GM06990 (cell line): ENCODE data around the gene EHD2.

ENCODE experiments used
- DNase-seq: peaks from one replicate; pipeline ENCODE4 v3.0.0-alpha.2; 2011; ENCODE audit not compliant: insufficient read length; ENCODE audit errors: extremely low read depth
- H3K27me3 ChIP-seq: replicated peaks from 2 replicates; pipeline ENCODE4 v1.6.0; 2011; ENCODE audit warnings: low read length; ENCODE audit not compliant: control insufficient read depth, insufficient read depth
- H3K36me3 ChIP-seq: 2 replicates; pipeline ENCODE4 v1.5.1; 2011; ENCODE audit warnings: low read length; ENCODE audit not compliant: control insufficient read depth, insufficient read depth
- H3K4me3 ChIP-seq: replicated peaks from 2 replicates; pipeline ENCODE4 v1.5.1; 2011; ENCODE audit warnings: low read depth, mild to moderate bottlenecking, control low read depth, low read length
- TF ChIP-seq, protein P1 (sequence below): IDR thresholded peaks from 2 replicates; pipeline ENCODE4 v1.5.1; 2011; ENCODE audit warnings: low read length, control low read depth, mild to moderate bottlenecking, inconsistent platforms; ENCODE audit not compliant: insufficient read depth, poor library complexity, severe bottlenecking

EHD2 gene

GRCh38 chr19:47752440-47753211, 39.4 kb downstream of the EHD2 start:
- TF ChIP-seq, protein P1, sequence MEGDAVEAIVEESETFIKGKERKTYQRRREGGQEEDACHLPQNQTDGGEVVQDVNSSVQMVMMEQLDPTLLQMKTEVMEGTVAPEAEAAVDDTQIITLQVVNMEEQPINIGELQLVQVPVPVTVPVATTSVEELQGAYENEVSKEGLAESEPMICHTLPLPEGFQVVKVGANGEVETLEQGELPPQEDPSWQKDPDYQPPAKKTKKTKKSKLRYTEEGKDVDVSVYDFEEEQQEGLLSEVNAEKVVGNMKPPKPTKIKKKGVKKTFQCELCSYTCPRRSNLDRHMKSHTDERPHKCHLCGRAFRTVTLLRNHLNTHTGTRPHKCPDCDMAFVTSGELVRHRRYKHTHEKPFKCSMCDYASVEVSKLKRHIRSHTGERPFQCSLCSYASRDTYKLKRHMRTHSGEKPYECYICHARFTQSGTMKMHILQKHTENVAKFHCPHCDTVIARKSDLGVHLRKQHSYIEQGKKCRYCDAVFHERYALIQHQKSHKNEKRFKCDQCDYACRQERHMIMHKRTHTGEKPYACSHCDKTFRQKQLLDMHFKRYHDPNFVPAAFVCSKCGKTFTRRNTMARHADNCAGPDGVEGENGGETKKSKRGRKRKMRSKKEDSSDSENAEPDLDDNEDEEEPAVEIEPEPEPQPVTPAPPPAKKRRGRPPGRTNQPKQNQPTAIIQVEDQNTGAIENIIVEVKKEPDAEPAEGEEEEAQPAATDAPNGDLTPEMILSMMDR = no peak
- Histone ChIP-seq H3K36me3 (peaks cover 58% of the 10 kb centered on the region), H3K27me3 (no peaks in the 10 kb centered on the region), H3K4me3 (no peak overlapping the region)
- DNase-seq = no peak

- no peak overlapping the region for H3K4me3 ChIP-seq
- H3K36me3 ChIP-seq = peaks cover 64% of the 10 kb centered on the region
- no peak for DNase-seq
These were observed 41.2 kb downstream of the EHD2 start for GRCh38 chr19:47754206-47755064.

GRCh38 chr19:47755065-47755761, 42.0 kb downstream of the EHD2 start:
- TF ChIP-seq, protein P1 = no peak
- H3K36me3 ChIP-seq = peaks cover 58% of the 10 kb centered on the region
- DNase-seq = no peak
- no peaks in the 10 kb centered on the region for H3K27me3 ChIP-seq
- H3K4me3 ChIP-seq = no peak overlapping the region

More at GRCh38 chr19:47754206-47755064, 41.2 kb downstream of the EHD2 start:
- TF ChIP-seq, protein P1 = no peak
- no peaks in the 10 kb centered on the region for H3K27me3 ChIP-seq

GRCh38 chr19:47755762-47756626, 42.8 kb downstream of the EHD2 start:
- H3K36me3 ChIP-seq = peaks cover 50% of the 10 kb centered on the region
- H3K27me3 ChIP-seq = no peaks in the 10 kb centered on the region
- TF ChIP-seq, protein P1 = no peak
- no peak overlapping the region for H3K4me3 ChIP-seq
- no peak for DNase-seq

DNA sequence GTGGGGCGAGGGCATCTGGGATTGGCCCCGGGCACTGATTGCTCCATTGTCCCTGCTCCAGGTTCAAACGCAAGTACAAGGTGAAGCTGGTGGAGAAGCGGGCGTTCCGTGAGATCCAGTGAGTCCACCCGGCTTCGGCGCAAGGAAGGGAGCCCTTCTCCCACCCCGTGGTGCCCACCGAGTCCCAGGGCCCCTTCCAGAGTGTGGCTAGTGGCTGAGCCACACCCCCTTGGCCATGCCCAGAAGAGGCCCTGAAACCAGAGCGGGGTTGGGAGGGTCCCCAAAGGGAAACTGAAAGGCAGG, 43.4 kb downstream of the EHD2 start:
- DNase-seq = no peak
- Histone ChIP-seq H3K4me3 (no peak overlapping the region), H3K27me3 (no peaks in the 10 kb centered on the region), H3K36me3 (peaks cover 45% of the 10 kb centered on the region)
- TF ChIP-seq, protein P1 = no peak
